Testis (tissue), 3 donors: ENCODE results near the gene NPAS3. TPM values are rescaled to one million over a fixed set of nuclear protein-coding genes. Genes with fewer than 3 reads are reported as not detected.

ENCODE experiments used
- DNase-seq: peaks from one replicate; pipeline ENCODE4 v3.0.0-alpha.2; 2019
- H3K27ac ChIP-seq, 2 donors: fragments of 200-600 bp; sonication (generic); one replicate each; pipeline ENCODE4 v1.5.1; 2019
- H3K27me3 ChIP-seq: fragments of 200-600 bp; sonication (generic); one replicate; pipeline ENCODE4 v1.5.1; 2019
- H3K36me3 ChIP-seq: fragments of 200-600 bp; sonication (generic); one replicate; pipeline ENCODE4 v1.5.1; 2017; ENCODE audit warnings: low read depth; ENCODE audit errors: missing control alignments
- H3K4me1 ChIP-seq: fragments of 200-600 bp; sonication (generic); one replicate; pipeline ENCODE4 v1.5.1; 2019
- H3K4me3 ChIP-seq, 2 donors: fragments of 200-600 bp; sonication (generic); one replicate each; pipeline ENCODE4 v1.5.1; 2017 to 2019
- H3K9me3 ChIP-seq: fragments of 200-600 bp; sonication (generic); one replicate; pipeline ENCODE4 v1.5.1; 2017
- POLR2A ChIP-seq: fragments of 450-650 bp; IDR thresholded peaks from one replicate; pipeline ENCODE4 v1.6.1; 2017; ENCODE audit warnings: antibody characterized with exemption, mild to moderate bottlenecking, moderate library complexity
- WGBS, 2 donors: methylation state at CpG; one replicate each; pipeline ENCODE4 v1.1.5; 2018; 5-methylcytosine and 5-hydroxymethylcytosine counted together
- intact Hi-C: fragments of 100-400 bp; cut with DNase I; formaldehyde crosslinking; loops from one replicate; pipeline ENCODE4 v1.15.1; 2023; ENCODE audit warnings: low total_unique reads
- polyA plus RNA-seq: library from polyadenylated mRNA; stranded (reverse); fragments of 350-450 nt; fragmentation: Illumina TruSeq; extraction: RNeasy Lipid Tissue Mini Kit (QIAGEN cat#74804); gene quantifications from one replicate; pipeline ENCODE4 v1.2.3, GENCODE V29; 2014; ENCODE audit warnings: low read depth, low replicate concordance; ENCODE audit not compliant: insufficient read depth
- total RNA-seq, 2 donors: library from RNA; depleted of rRNA; stranded (reverse); fragments of >200 nt; gene quantifications; one replicate each; pipeline ENCODE4 v1.2.3, GENCODE V29; 2016
- TF ChIP-seq, protein P1 (sequence below), 3 experiments: fragments of 450-650 bp in 2 of 3; fragments of 200-600 bp in 1 of 3; sonication (generic) in 1 of 3; IDR thresholded peaks; one replicate each; pipeline ENCODE4 v1.5.1; 2016 to 2019; ENCODE audit warnings: antibody characterized with exemption in 3 of 3, mild to moderate bottlenecking in 2 of 3, moderate library complexity in 1 of 3

The NPAS3 gene
- total and polyA plus RNA-seq, 3 donors from 2014 or later: 1.1 to 3.7 (median 1.8) TPM

DNA sequence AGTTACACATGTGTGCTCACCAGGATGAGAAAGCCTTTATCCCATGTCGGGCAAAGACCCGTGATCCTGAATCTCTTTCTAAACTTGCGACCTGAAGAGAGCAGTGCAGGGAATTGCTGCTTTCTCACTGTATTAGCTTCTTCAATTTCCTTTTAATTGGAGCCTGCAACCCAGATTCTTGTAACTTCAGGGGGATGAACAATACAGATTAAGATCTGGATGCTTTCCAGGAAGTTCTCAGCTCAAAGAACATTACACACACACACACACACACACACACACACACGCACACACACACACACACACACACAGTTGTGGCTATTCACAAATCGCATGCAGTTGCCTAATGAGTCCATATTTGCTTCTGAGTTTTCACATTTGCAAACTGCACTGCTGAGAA lies 268.3 kb downstream of the NPAS3 start:
- no peaks in the 10 kb centered on the region for H3K9me3 ChIP-seq
- TF ChIP-seq, protein P1, sequence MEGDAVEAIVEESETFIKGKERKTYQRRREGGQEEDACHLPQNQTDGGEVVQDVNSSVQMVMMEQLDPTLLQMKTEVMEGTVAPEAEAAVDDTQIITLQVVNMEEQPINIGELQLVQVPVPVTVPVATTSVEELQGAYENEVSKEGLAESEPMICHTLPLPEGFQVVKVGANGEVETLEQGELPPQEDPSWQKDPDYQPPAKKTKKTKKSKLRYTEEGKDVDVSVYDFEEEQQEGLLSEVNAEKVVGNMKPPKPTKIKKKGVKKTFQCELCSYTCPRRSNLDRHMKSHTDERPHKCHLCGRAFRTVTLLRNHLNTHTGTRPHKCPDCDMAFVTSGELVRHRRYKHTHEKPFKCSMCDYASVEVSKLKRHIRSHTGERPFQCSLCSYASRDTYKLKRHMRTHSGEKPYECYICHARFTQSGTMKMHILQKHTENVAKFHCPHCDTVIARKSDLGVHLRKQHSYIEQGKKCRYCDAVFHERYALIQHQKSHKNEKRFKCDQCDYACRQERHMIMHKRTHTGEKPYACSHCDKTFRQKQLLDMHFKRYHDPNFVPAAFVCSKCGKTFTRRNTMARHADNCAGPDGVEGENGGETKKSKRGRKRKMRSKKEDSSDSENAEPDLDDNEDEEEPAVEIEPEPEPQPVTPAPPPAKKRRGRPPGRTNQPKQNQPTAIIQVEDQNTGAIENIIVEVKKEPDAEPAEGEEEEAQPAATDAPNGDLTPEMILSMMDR (IDR thresholded peaks at IDR 0.05): no peak
- no peak for TF ChIP-seq POLR2A
- H3K36me3 ChIP-seq: no peaks in the 10 kb centered on the region
- intact Hi-C loops: no loop called here
- DNase-seq: no peak
- H3K4me3 ChIP-seq: no peak overlapping the region
- WGBS, 2 donors: 70 to 75% methylated on average over 5 of the region's 5 CpGs
- H3K27ac ChIP-seq: no peak overlapping the region
- no peaks in the 10 kb centered on the region for H3K4me1 ChIP-seq
- H3K27me3 ChIP-seq: no peaks in the 10 kb centered on the region

DNA sequence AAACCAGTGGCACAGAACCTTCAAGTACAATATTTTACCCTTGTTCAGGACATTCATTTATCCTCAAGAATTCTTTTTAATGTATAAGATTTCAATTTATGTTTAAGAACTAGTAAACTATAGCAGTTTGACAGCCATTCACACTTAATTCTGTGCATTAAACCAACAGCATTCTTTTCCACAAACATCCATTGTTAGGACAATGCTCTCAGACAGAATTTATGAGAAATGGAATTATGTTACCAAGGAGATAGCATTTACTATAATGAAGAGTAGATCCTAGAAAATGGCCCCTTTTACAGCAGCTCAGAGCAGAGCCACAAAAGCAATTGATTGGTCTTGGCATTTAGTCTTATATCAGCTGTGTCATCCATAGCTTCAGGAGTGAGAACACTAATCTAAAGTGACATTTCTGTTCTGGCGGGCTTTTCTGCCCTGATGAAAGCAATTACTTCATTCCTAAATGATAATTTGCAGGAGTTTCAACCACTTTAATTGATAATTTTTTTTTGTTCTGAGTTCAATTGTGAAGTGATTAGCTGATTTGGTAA lies 268.9 kb downstream of the NPAS3 start:
- Histone ChIP-seq H3K27me3 (no peaks in the 10 kb centered on the region), H3K9me3 (no peaks in the 10 kb centered on the region), H3K36me3 (no peaks in the 10 kb centered on the region), H3K4me3 (no peak overlapping the region), H3K4me1 (no peaks in the 10 kb centered on the region), H3K27ac (no peak overlapping the region)
- no peak for DNase-seq
- no peak for TF ChIP-seq POLR2A
- TF ChIP-seq, protein P1 (IDR thresholded peaks at IDR 0.05): no peak
- 90 to 96% methylated on average over 1 of the region's 1 CpG for WGBS, 2 donors
- intact Hi-C loops: no loop called here

DNA sequence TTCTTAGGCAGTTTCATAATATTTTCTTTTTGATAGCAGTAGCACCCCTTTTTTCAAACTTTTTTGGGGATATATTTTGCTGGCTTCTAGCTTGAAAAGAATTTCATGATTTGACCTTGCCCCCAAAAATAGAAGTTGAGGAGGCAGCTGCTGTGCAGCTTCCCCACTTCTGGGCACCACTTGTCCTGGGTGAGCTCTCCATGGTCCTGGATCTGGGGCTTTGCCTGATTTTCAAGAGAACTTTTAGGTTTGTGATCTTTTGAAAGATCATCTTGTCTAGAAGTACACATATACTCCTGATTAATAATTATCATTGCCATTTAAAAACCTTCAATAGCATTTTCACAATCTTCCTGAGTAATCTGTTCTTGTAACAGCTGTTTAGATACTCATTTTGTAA lies 271.6 kb downstream of the NPAS3 start:
- intact Hi-C loops: no loop called here
- no peak overlapping the region for H3K27ac ChIP-seq
- no peak for DNase-seq

DNA sequence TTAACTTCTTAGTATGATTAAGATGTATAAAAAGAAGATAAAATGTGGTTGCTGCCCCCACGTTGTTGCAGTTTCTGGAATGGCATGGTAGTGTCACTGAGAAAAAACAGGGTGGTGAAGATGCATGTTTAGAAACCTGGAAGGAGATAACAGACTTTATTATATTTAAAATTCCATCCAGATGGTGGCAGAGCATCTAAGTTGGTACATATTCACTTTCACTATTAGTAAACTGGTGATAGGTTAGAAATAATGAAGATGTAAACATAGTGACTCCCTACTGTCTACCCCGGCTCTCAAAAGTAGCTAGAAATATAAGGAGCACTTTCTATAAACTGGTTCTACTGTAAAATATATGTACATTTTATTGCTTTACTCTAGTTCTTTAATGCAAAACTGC lies 279.3 kb downstream of the NPAS3 start:
- no peak for DNase-seq
- intact Hi-C loops: no loop called here
- Histone ChIP-seq H3K27ac (no peak overlapping the region), H3K9me3 (no peaks in the 10 kb centered on the region), H3K4me1 (no peaks in the 10 kb centered on the region), H3K27me3 (no peaks in the 10 kb centered on the region), H3K36me3 (no peaks in the 10 kb centered on the region), H3K4me3 (no peak overlapping the region)
- 63 to 72% methylated on average over 2 of the region's 2 CpGs for WGBS, 2 donors
- TF ChIP-seq, protein P1 (IDR thresholded peaks at IDR 0.05): no peak
- no peak for TF ChIP-seq POLR2A

More for the DNA sequence above, 271.6 kb downstream of the NPAS3 start:
- Histone ChIP-seq H3K9me3 (no peaks in the 10 kb centered on the region), H3K4me1 (no peaks in the 10 kb centered on the region), H3K27me3 (no peaks in the 10 kb centered on the region), H3K36me3 (no peaks in the 10 kb centered on the region), H3K4me3 (no peak overlapping the region)
- no peak for TF ChIP-seq POLR2A
- TF ChIP-seq, protein P1 (IDR thresholded peaks at IDR 0.05): no peak

DNA sequence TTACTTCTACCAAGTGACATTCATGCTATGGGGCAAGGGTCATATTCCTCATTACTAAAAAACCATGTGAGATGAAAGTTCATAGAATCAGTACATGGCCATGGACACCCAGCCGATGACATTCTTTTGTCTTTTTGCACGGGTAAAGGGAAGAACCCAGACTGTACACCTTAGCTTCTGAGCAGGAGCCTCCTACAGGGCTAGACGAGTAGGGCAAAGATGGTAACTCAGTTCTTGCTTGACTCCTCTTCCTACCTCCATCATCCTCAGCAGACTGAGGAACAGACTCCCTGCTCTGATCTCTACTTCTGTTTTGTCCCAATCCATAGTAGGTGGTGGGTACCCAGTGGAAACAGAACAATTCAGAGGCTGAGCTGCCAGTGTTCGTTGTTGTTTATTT lies 281.3 kb downstream of the NPAS3 start:
- intact Hi-C loops: no loop called here
- no peak overlapping the region for H3K4me3 ChIP-seq
- no peaks in the 10 kb centered on the region for H3K27me3 ChIP-seq
- H3K4me1 ChIP-seq: no peaks in the 10 kb centered on the region
- TF ChIP-seq POLR2A: no peak
- TF ChIP-seq, protein P1 (IDR thresholded peaks at IDR 0.05): no peak
- no peak for DNase-seq
- no peaks in the 10 kb centered on the region for H3K9me3 ChIP-seq
- H3K27ac ChIP-seq: no peak overlapping the region
- H3K36me3 ChIP-seq: no peaks in the 10 kb centered on the region
- 92 to 95% methylated on average over 4 of the region's 4 CpGs for WGBS, 2 donors
